Natural killer cell (primary cell): ENCODE measurements around the gene FANCI. TPM values are rescaled to one million over a fixed set of nuclear protein-coding genes. Genes with fewer than 3 reads are reported as not detected.

ENCODE experiments used
- ATAC-seq, 3 donors: fragments of 150-1000 bp in 2 of 3; fragments of 200-7000 bp in 1 of 3; cut with Tn5 transposase; 1 replicate in 1 of 3; 2 replicates in 2 of 3; pipeline ENCODE4 v1.10.0; 2021; ENCODE audit warnings: mild to moderate bottlenecking in 2 of 3, moderate library complexity in 2 of 3
- DNase-seq, 2 donors: peaks; one replicate each; pipeline versions ENCODE4 v3.0.0 to v3.0.0-alpha.2; 2013 to 2021; ENCODE audit warnings: mixed read lengths in 1 of 2
- H3K27ac ChIP-seq: one replicate; pipeline ENCODE4 v1.5.1; 2013; ENCODE audit warnings: mild to moderate bottlenecking, low read length
- H3K27me3 ChIP-seq: one replicate; pipeline ENCODE4 v1.6.1; 2013; ENCODE audit warnings: low read length; ENCODE audit not compliant: control insufficient read depth, insufficient read depth
- H3K36me3 ChIP-seq: one replicate; pipeline ENCODE4 v1.6.1; 2013; ENCODE audit warnings: low read length; ENCODE audit not compliant: control insufficient read depth, insufficient read depth
- H3K4me1 ChIP-seq: one replicate; pipeline ENCODE4 v1.6.1; 2013; ENCODE audit warnings: low read length; ENCODE audit not compliant: control insufficient read depth, insufficient read depth
- H3K4me3 ChIP-seq: one replicate; pipeline ENCODE4 v1.5.1; 2013; ENCODE audit warnings: low read length
- H3K9me3 ChIP-seq: one replicate; pipeline ENCODE4 v1.6.1; 2013; ENCODE audit warnings: low read length; ENCODE audit not compliant: control insufficient read depth, insufficient read depth
- H3K27ac Mint-ChIP-seq, 2 donors: one replicate each; pipeline ENCODE4 v1.8.0; 2022; ENCODE audit warnings: mild to moderate bottlenecking in 2 of 2, mixed read lengths in 2 of 2, moderate library complexity in 1 of 2
- H3K27me3 Mint-ChIP-seq, 2 donors: one replicate each; pipeline ENCODE4 v1.8.0; 2022; ENCODE audit warnings: low read depth in 2 of 2, mixed read lengths in 2 of 2
- H3K36me3 Mint-ChIP-seq: one replicate; pipeline ENCODE4 v1.8.0; 2022; ENCODE audit warnings: mixed read lengths
- H3K4me1 Mint-ChIP-seq, 2 donors: one replicate each; pipeline ENCODE4 v1.8.0; 2022; ENCODE audit warnings: mixed read lengths in 2 of 2
- H3K4me3 Mint-ChIP-seq: one replicate; pipeline ENCODE4 v1.8.0; 2022; ENCODE audit warnings: mild to moderate bottlenecking, moderate library complexity, mixed read lengths
- H3K9me3 Mint-ChIP-seq, 2 donors: one replicate each; pipeline ENCODE4 v1.8.0; 2022; ENCODE audit warnings: mixed read lengths in 2 of 2
- CTCF ChIP-seq: fragments of 200-600 bp; IDR thresholded peaks from one replicate; pipeline ENCODE4 v1.8.0; 2022; ENCODE audit warnings: antibody characterized with exemption
- WGBS: methylation state at CpG from one replicate; pipeline ENCODE4 v1.1.7; 2013; ENCODE audit warnings: missing lambda C conversion rate; ENCODE audit not compliant: insufficient coverage; 5-methylcytosine and 5-hydroxymethylcytosine counted together
- intact Hi-C: fragments of 100-400 bp; cut with micrococcal nuclease; formaldehyde crosslinking; loops from one replicate; pipeline ENCODE4 v1.14.2; 2022
- total RNA-seq, 4 donors: library from RNA; stranded (reverse); fragments of 120-200 nt in 1 of 4; gene quantifications; one replicate each; pipeline versions ENCODE4 v1.2.3 to v1.2.4, GENCODE V29; 2013 to 2022

Gene FANCI
- total RNA-seq, 3 donors from 2014 or later (not counting 1 experiment from before 2014, with no cell fraction given), result 22.3 to 27.9 (median 22.7) TPM

GRCh38 chr15:89208256-89208655, 35.5 kb upstream of the FANCI start:
- Mint-ChIP-seq H3K9me3 (no peaks in the 10 kb centered on the region), H3K4me1 (peaks cover 26 to 33% of the 10 kb centered on the region in 2 donors), H3K27ac (no peak overlapping the region), H3K36me3 (no peaks in the 10 kb centered on the region), H3K4me3 (no peak overlapping the region), H3K27me3 (no peaks in the 10 kb centered on the region)
- H3K9me3 ChIP-seq, result no peaks in the 10 kb centered on the region
- intact Hi-C loops, result loop anchor here (10.0 kb wide), 1 partner anchor 127 kb away; the partner anchor contains the start of gene POLG
- H3K4me1 ChIP-seq, result peaks cover 40% of the 10 kb centered on the region
- H3K36me3 ChIP-seq, result no peaks in the 10 kb centered on the region
- DNase-seq (no peak), ATAC-seq (no peak)
- no peaks in the 10 kb centered on the region for H3K27me3 ChIP-seq
- H3K4me3 ChIP-seq, result no peak overlapping the region
- no peak overlapping the region for H3K27ac ChIP-seq
- no peak for TF ChIP-seq CTCF

- Histone ChIP-seq H3K27me3 (no peaks in the 10 kb centered on the region), H3K27ac (no peak overlapping the region), H3K36me3 (no peaks in the 10 kb centered on the region), H3K4me1 (peaks cover 32% of the 10 kb centered on the region), H3K4me3 (no peak overlapping the region), H3K9me3 (no peaks in the 10 kb centered on the region)
- intact Hi-C loops, result loop anchor here (10.0 kb wide), 1 partner anchor 126 kb away; the partner anchor contains the start of gene POLG
- ATAC-seq (no peak), DNase-seq (no peak)
- Mint-ChIP-seq H3K4me1 (peaks cover 18 to 25% of the 10 kb centered on the region in 2 donors), H3K9me3 (no peaks in the 10 kb centered on the region), H3K4me3 (no peak overlapping the region), H3K27me3 (no peaks in the 10 kb centered on the region), H3K27ac (no peak overlapping the region), H3K36me3 (no peaks in the 10 kb centered on the region)
- WGBS, result 100% methylated on average over 1 of the region's 1 CpG
- TF ChIP-seq CTCF, result no peak
Measured at GRCh38 chr15:89209057-89209456, 34.7 kb upstream of the FANCI start.

GRCh38 chr15:89211678-89212170, 32.1 kb upstream of the FANCI start:
- WGBS, result 98% methylated on average over 5 of the region's 5 CpGs
- Mint-ChIP-seq H3K4me1 (peaks cover 5% of the 10 kb centered on the region in 2 donors), H3K27me3 (no peaks in the 10 kb centered on the region), H3K9me3 (no peaks in the 10 kb centered on the region), H3K27ac (no peak overlapping the region), H3K4me3 (no peak overlapping the region), H3K36me3 (no peaks in the 10 kb centered on the region)
- no peaks in the 10 kb centered on the region for H3K9me3 ChIP-seq
- no peaks in the 10 kb centered on the region for H3K27me3 ChIP-seq
- H3K4me3 ChIP-seq, result no peak overlapping the region
- TF ChIP-seq CTCF, result no peak
- intact Hi-C loops, result no loop called here
- DNase-seq, result no peak
- peaks cover 5% of the 10 kb centered on the region for H3K4me1 ChIP-seq
- H3K36me3 ChIP-seq, result no peaks in the 10 kb centered on the region
- ATAC-seq, result no peak
- H3K27ac ChIP-seq, result no peak overlapping the region

GRCh38 chr15:89215627-89216026, 28.2 kb upstream of the FANCI start:
- intact Hi-C loops, result no loop called here
- no peak overlapping the region for H3K4me3 ChIP-seq
- no peak overlapping the region for H3K27ac ChIP-seq
- Mint-ChIP-seq H3K27me3 (no peaks in the 10 kb centered on the region), H3K4me3 (no peak overlapping the region), H3K36me3 (no peaks in the 10 kb centered on the region), H3K27ac (no peak overlapping the region), H3K9me3 (no peaks in the 10 kb centered on the region), H3K4me1 (no peaks in the 10 kb centered on the region)
- no peaks in the 10 kb centered on the region for H3K9me3 ChIP-seq
- 74% methylated on average over 2 of the region's 2 CpGs for WGBS
- H3K27me3 ChIP-seq, result no peaks in the 10 kb centered on the region
- TF ChIP-seq CTCF, result no peak
- DNase-seq, result no peak
- H3K36me3 ChIP-seq, result no peaks in the 10 kb centered on the region
- H3K4me1 ChIP-seq, result no peaks in the 10 kb centered on the region
- no peak for ATAC-seq
